Measurements from ENCODE around the gene C10orf90. TPM values are rescaled to one million over a fixed set of nuclear protein-coding genes. Genes with fewer than 3 reads are reported as not detected.

The C10orf90 gene
- total and polyA plus RNA-seq, 8 donors: 0.32 to 0.64 (median 0.47) TPM; not detected in 5

DNA sequence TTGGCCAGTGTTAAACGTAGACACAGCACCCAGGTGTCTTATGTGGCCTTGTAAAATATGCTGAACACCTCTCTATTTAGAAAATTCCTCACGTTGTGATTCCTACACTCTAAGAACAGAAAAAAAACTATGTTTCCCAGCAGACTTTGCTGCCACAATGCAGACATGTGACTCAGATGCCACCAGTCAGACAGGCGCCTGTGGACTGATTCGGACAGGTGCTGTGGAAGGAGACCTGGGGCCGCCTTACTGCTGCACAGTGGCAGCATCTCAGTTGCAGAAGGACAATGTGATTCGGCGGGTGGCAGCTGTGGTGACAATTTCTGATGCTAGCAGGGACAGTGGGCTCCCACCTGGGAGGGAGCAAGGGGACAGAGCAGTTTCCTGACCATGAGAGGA is 88.8 kb downstream of the C10orf90 start:
- H3K27me3 ChIP-seq: no peaks in the 10 kb centered on the region
- TF ChIP-seq, protein P1, sequence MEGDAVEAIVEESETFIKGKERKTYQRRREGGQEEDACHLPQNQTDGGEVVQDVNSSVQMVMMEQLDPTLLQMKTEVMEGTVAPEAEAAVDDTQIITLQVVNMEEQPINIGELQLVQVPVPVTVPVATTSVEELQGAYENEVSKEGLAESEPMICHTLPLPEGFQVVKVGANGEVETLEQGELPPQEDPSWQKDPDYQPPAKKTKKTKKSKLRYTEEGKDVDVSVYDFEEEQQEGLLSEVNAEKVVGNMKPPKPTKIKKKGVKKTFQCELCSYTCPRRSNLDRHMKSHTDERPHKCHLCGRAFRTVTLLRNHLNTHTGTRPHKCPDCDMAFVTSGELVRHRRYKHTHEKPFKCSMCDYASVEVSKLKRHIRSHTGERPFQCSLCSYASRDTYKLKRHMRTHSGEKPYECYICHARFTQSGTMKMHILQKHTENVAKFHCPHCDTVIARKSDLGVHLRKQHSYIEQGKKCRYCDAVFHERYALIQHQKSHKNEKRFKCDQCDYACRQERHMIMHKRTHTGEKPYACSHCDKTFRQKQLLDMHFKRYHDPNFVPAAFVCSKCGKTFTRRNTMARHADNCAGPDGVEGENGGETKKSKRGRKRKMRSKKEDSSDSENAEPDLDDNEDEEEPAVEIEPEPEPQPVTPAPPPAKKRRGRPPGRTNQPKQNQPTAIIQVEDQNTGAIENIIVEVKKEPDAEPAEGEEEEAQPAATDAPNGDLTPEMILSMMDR (IDR thresholded peaks at IDR 0.05): no peak
- 84 to 89% methylated on average over 7 of the region's 7 CpGs for WGBS, 2 donors
- no peak overlapping the region for H3K4me3 ChIP-seq
- ATAC-seq (no peak), FAIRE-seq (no peak), DNase-seq (no peak)
- intact Hi-C loops (cut with DNase I): no loop called here
- H3K27ac ChIP-seq: no peak overlapping the region
- peaks cover 4 to 20% (median 15%) of the 10 kb centered on the region in 3 donors for H3K4me1 ChIP-seq
- no peaks in the 10 kb centered on the region for H3K36me3 ChIP-seq
- H3K9me3 ChIP-seq: no peaks in the 10 kb centered on the region

DNA sequence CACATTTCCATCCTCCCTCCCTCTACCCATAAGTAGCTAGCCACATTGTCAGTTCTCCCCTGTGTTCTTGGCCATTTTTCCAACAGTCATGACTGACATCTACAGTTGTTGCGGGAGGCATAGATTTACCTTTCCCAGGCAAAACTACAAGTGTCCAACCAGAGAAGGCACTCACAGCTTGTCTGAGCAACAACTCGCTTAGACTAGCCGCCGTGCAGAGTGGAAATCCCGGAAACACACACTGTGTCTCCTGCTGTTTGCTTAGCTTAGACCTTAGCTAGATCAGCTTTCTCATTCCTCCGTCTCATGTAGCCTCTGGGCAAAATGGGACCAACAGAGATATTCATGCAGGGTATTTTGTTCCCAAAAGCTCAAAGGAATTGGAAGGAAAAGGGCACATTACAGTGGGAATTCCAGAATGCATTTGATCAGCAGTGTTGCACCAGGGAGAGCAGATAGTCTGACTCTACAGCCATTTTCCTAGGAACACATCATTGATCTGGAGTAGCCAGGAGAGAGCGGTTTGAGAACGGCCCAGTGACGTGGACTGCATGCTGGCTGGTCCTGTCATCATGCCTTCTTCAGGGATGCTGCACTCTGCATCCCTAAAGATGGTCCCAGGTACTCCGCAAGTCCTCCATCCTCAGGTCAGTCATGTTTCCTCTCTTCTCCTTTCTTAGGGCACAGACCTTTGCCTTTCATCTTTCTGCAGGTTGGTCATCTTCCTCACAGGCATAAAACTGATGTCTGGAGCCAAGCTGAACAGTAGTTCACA is 89.4 kb downstream of the C10orf90 start:
- Histone ChIP-seq H3K4me3 (no peak overlapping the region), H3K36me3 (no peaks in the 10 kb centered on the region), H3K27ac (no peak overlapping the region), H3K27me3 (no peaks in the 10 kb centered on the region), H3K9me3 (no peaks in the 10 kb centered on the region), H3K4me1 (peaks cover 4 to 20% (median 15%) of the 10 kb centered on the region in 3 donors)
- no peak for DNase-seq
- ATAC-seq: no peak
- WGBS, 2 donors: 80 to 87% methylated on average over 10 of the region's 10 CpGs
- FAIRE-seq: no peak
- intact Hi-C loops (cut with DNase I): no loop called here
- TF ChIP-seq, protein P1 (IDR thresholded peaks at IDR 0.05): no peak

DNA sequence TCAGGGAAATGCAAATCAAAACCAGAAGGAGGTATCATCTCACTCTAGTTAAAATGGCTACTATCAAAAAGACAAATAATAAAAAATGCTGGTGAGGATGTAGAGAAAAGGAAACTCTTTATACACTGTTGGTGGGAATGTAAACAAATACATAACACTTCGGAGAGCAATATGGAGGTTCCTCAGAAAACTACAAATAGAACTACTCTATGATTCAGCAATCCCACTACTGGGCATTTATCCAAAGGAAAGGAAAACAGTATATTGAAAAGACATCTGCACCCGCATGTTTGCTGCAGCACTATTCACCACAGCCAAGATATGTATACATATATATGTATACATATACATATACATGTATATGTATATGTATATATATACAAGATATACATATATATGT is 94.2 kb downstream of the C10orf90 start:
- peaks cover 0 to 2% (median 0%) of the 10 kb centered on the region in 3 donors for H3K4me1 ChIP-seq
- H3K27me3 ChIP-seq: no peaks in the 10 kb centered on the region
- no peaks in the 10 kb centered on the region for H3K36me3 ChIP-seq
- no peak overlapping the region for H3K4me3 ChIP-seq
- FAIRE-seq (no peak), ATAC-seq (no peak), DNase-seq (no peak)
- intact Hi-C loops (cut with DNase I): no loop called here
- TF ChIP-seq, protein P1 (IDR thresholded peaks at IDR 0.05): no peak
- H3K27ac ChIP-seq: no peak overlapping the region
- H3K9me3 ChIP-seq: no peaks in the 10 kb centered on the region
- WGBS, 2 donors: 57 to 66% methylated on average over 2 of the region's 2 CpGs

DNA sequence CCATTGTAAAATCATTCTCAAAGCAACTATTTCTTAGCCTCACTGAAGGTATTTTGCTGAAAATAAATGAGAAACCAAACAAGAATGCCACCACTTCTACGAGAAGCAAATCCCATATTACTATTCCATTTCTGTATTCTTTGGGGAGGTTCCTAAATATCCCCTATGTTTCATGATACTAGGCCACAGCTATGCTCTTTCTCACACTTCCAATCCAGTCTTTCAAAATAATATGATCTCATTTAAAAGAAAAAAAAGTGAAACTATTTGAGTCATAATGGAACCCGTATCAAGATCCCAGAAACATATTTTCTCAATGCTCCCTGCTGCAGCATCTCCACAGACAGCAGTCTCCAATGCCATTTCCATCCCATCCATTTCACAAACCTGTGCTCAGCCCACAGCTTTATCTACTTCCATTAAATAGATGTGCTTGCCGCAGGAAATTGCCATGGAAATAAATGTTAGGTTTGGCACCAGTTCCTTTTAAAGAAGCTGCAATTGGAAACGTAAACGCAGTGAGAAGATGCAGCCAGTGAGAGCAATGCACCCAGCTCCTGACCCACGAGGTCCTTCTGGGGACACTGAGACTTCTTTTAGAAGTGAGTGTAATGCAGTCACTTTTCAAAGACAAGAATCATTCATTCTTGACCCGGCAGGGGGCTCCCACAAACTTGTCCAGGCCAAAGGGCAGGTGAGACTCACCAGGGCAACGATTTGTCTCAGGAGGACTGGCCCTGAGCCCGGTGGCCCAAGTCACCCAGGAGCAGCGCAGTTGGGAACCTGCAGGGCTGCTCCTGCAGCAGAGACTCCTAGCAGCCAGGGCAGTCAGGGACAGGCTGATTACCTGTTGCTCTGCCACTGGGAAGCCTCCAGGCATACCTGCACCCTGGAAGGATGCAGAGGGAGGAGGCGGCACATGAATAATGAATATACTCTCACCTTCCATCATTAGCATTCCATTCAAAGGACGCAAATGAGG is 99.6 kb downstream of the C10orf90 start:
- FAIRE-seq: no peak

More for the DNA sequence above, 99.6 kb downstream of the C10orf90 start:
- Histone ChIP-seq H3K4me3 (no peak overlapping the region), H3K27me3 (no peaks in the 10 kb centered on the region), H3K4me1 (peaks cover 0 to 17% (median 10%) of the 10 kb centered on the region in 3 donors), H3K9me3 (no peaks in the 10 kb centered on the region), H3K36me3 (no peaks in the 10 kb centered on the region), H3K27ac (no peak overlapping the region)
- ATAC-seq (peak; percentile 86 to 98 (median 92)), DNase-seq (peak; percentile 70 to 90 (median 77))
- 42 to 44% methylated on average over 12 of the region's 12 CpGs for WGBS, 2 donors
- TF ChIP-seq, protein P1 (IDR thresholded peaks at IDR 0.05): peak in 1 of 4 donors; percentile 17
- intact Hi-C loops (cut with DNase I): no loop called here
